ENCODE data around the gene TRPV5.

Gene TRPV5

GRCh38 chr7:142908290-142908689 is 25.3 kb downstream of the TRPV5 start:
- DNase-seq, result no peak

GRCh38 chr7:142906643-142907042 is 26.9 kb downstream of the TRPV5 start:
- DNase-seq, result no peak

GRCh38 chr7:142905759-142906158 is 27.8 kb downstream of the TRPV5 start:
- DNase-seq, result no peak

- no peak for DNase-seq
Measured at GRCh38 chr7:142904128-142904527, 29.4 kb downstream of the TRPV5 start.

- no peak for DNase-seq
Measured at GRCh38 chr7:142901426-142902259, 31.9 kb downstream of the TRPV5 start.

GRCh38 chr7:142899661-142900060 is 33.9 kb downstream of the TRPV5 start:
- no peak for DNase-seq

GRCh38 chr7:142898377-142899170 is 35.0 kb downstream of the TRPV5 start:
- DNase-seq, result peak; percentile 53

GRCh38 chr7:142897691-142898090 is 35.9 kb downstream of the TRPV5 start:
- DNase-seq, result no peak

GRCh38 chr7:142896741-142897379 is 36.7 kb downstream of the TRPV5 start:
- no peak for DNase-seq

GRCh38 chr7:142896151-142896550 is 37.4 kb downstream of the TRPV5 start:
- DNase-seq, result no peak

GRCh38 chr7:142894985-142895593 is 38.5 kb downstream of the TRPV5 start:
- DNase-seq, result no peak

- no peak for DNase-seq
Measured at GRCh38 chr7:142894112-142894984, 39.2 kb downstream of the TRPV5 start.

GRCh38 chr7:142892951-142893350 is 40.6 kb downstream of the TRPV5 start:
- no peak for DNase-seq

- no peak for DNase-seq
Measured at GRCh38 chr7:142891490-142892082, 42.0 kb downstream of the TRPV5 start.

- DNase-seq, result no peak
Measured at GRCh38 chr7:142890874-142891485, 42.6 kb downstream of the TRPV5 start.

- no peak for DNase-seq
Measured at GRCh38 chr7:142889816-142890215, 43.7 kb downstream of the TRPV5 start.

GRCh38 chr7:142887282-142888015 is 46.1 kb downstream of the TRPV5 start:
- no peak for DNase-seq

- no peak for DNase-seq
Measured at GRCh38 chr7:142886866-142887265, 46.7 kb downstream of the TRPV5 start.

- peak; percentile 10 for DNase-seq
Measured at GRCh38 chr7:142885311-142886230, 48.0 kb downstream of the TRPV5 start, which contains the start of gene TRPV6. Gene TRPV6 (minus strand): TSS chr7:142885745.
